IPS-18a (cell line): ENCODE measurements around the gene MTHFD1L.

Source experiments
- H3K27ac ChIP-seq: one replicate; pipeline ENCODE4 v1.5.1; 2013; ENCODE audit warnings: low read length
- H3K27me3 ChIP-seq: one replicate; pipeline ENCODE4 v1.6.1; 2013; ENCODE audit warnings: mild to moderate bottlenecking, low read length; ENCODE audit not compliant: control insufficient read depth, insufficient read depth
- H3K36me3 ChIP-seq: one replicate; pipeline ENCODE4 v1.6.1; 2013; ENCODE audit warnings: low read depth, low read length; ENCODE audit not compliant: control insufficient read depth
- H3K4me1 ChIP-seq: one replicate; pipeline ENCODE4 v1.6.1; 2013; ENCODE audit warnings: low read depth, low read length; ENCODE audit not compliant: control insufficient read depth
- H3K4me3 ChIP-seq: one replicate; pipeline ENCODE4 v1.5.1; 2013; ENCODE audit warnings: low read length
- H3K9ac ChIP-seq: one replicate; pipeline ENCODE4 v1.6.1; 2013; ENCODE audit warnings: mild to moderate bottlenecking, low read length, moderate library complexity
- H3K9me3 ChIP-seq: one replicate; pipeline ENCODE4 v1.6.1; 2013; ENCODE audit warnings: low read depth, low read length; ENCODE audit not compliant: control insufficient read depth

The MTHFD1L gene

GRCh38 chr6:150906641-150907326, 41.3 kb downstream of the MTHFD1L start:
- Histone ChIP-seq H3K27ac (no peak overlapping the region), H3K9ac (no peak overlapping the region), H3K36me3 (peaks cover 29% of the 10 kb centered on the region), H3K27me3 (no peaks in the 10 kb centered on the region), H3K4me1 (no peaks in the 10 kb centered on the region), H3K9me3 (no peaks in the 10 kb centered on the region), H3K4me3 (no peak overlapping the region)

- no peak overlapping the region for H3K27ac ChIP-seq
- no peak overlapping the region for H3K9ac ChIP-seq
- H3K4me1 ChIP-seq = no peaks in the 10 kb centered on the region
- H3K4me3 ChIP-seq = no peak overlapping the region
- H3K36me3 ChIP-seq = peaks cover 29% of the 10 kb centered on the region
- H3K27me3 ChIP-seq = no peaks in the 10 kb centered on the region
- H3K9me3 ChIP-seq = no peaks in the 10 kb centered on the region
Measured at GRCh38 chr6:150907383-150907782, 41.9 kb downstream of the MTHFD1L start.

GRCh38 chr6:150908901-150909300, 43.4 kb downstream of the MTHFD1L start:
- no peaks in the 10 kb centered on the region for H3K4me1 ChIP-seq
- no peak overlapping the region for H3K9ac ChIP-seq
- H3K36me3 ChIP-seq = peaks cover 29% of the 10 kb centered on the region

GRCh38 chr6:150910561-150910960, 45.1 kb downstream of the MTHFD1L start:
- no peak overlapping the region for H3K4me3 ChIP-seq
- peaks cover 25% of the 10 kb centered on the region for H3K36me3 ChIP-seq
- no peak overlapping the region for H3K9ac ChIP-seq
- no peaks in the 10 kb centered on the region for H3K4me1 ChIP-seq
- H3K27ac ChIP-seq = no peak overlapping the region
- H3K9me3 ChIP-seq = no peaks in the 10 kb centered on the region
- H3K27me3 ChIP-seq = no peaks in the 10 kb centered on the region

More at GRCh38 chr6:150908901-150909300, 43.4 kb downstream of the MTHFD1L start:
- Histone ChIP-seq H3K4me3 (no peak overlapping the region), H3K9me3 (no peaks in the 10 kb centered on the region), H3K27me3 (no peaks in the 10 kb centered on the region), H3K27ac (no peak overlapping the region)

- Histone ChIP-seq H3K4me3 (no peak overlapping the region), H3K4me1 (no peaks in the 10 kb centered on the region), H3K9ac (no peak overlapping the region), H3K36me3 (peaks cover 15% of the 10 kb centered on the region), H3K27ac (no peak overlapping the region), H3K27me3 (no peaks in the 10 kb centered on the region), H3K9me3 (no peaks in the 10 kb centered on the region)
Measured at GRCh38 chr6:150914372-150914771, 48.9 kb downstream of the MTHFD1L start.

- H3K4me1 ChIP-seq = no peaks in the 10 kb centered on the region
- H3K27me3 ChIP-seq = no peaks in the 10 kb centered on the region
- H3K9me3 ChIP-seq = no peaks in the 10 kb centered on the region
- no peak overlapping the region for H3K27ac ChIP-seq
- H3K36me3 ChIP-seq = peaks cover 22% of the 10 kb centered on the region
- H3K4me3 ChIP-seq = no peak overlapping the region
- H3K9ac ChIP-seq = no peak overlapping the region
Measured at GRCh38 chr6:150915131-150915879, 49.8 kb downstream of the MTHFD1L start.

GRCh38 chr6:150915880-150916265, 50.4 kb downstream of the MTHFD1L start:
- H3K9ac ChIP-seq = no peak overlapping the region
- H3K27ac ChIP-seq = no peak overlapping the region
- peaks cover 22% of the 10 kb centered on the region for H3K36me3 ChIP-seq
- H3K27me3 ChIP-seq = no peaks in the 10 kb centered on the region
- H3K9me3 ChIP-seq = no peaks in the 10 kb centered on the region
- H3K4me3 ChIP-seq = no peak overlapping the region
- H3K4me1 ChIP-seq = no peaks in the 10 kb centered on the region

GRCh38 chr6:150919938-150920337, 54.4 kb downstream of the MTHFD1L start:
- H3K27me3 ChIP-seq = no peaks in the 10 kb centered on the region
- no peak overlapping the region for H3K9ac ChIP-seq
- H3K4me1 ChIP-seq = no peaks in the 10 kb centered on the region
- no peaks in the 10 kb centered on the region for H3K9me3 ChIP-seq
- peaks cover 26% of the 10 kb centered on the region for H3K36me3 ChIP-seq
- H3K4me3 ChIP-seq = no peak overlapping the region
- no peak overlapping the region for H3K27ac ChIP-seq

GRCh38 chr6:150922137-150922536, 56.6 kb downstream of the MTHFD1L start:
- peaks cover 41% of the 10 kb centered on the region for H3K36me3 ChIP-seq
- no peaks in the 10 kb centered on the region for H3K4me1 ChIP-seq
- H3K9ac ChIP-seq = no peak overlapping the region
- no peaks in the 10 kb centered on the region for H3K9me3 ChIP-seq
- no peaks in the 10 kb centered on the region for H3K27me3 ChIP-seq
- H3K27ac ChIP-seq = no peak overlapping the region
- no peak overlapping the region for H3K4me3 ChIP-seq

GRCh38 chr6:150924808-150925589, 59.5 kb downstream of the MTHFD1L start:
- Histone ChIP-seq H3K27me3 (no peaks in the 10 kb centered on the region), H3K36me3 (peaks cover 42% of the 10 kb centered on the region), H3K4me3 (no peak overlapping the region), H3K9ac (no peak overlapping the region), H3K4me1 (no peaks in the 10 kb centered on the region), H3K27ac (no peak overlapping the region), H3K9me3 (no peaks in the 10 kb centered on the region)

GRCh38 chr6:150925590-150925928, 60.1 kb downstream of the MTHFD1L start:
- Histone ChIP-seq H3K4me3 (no peak overlapping the region), H3K27ac (no peak overlapping the region), H3K4me1 (no peaks in the 10 kb centered on the region), H3K9ac (no peak overlapping the region), H3K36me3 (peaks cover 40% of the 10 kb centered on the region), H3K9me3 (no peaks in the 10 kb centered on the region), H3K27me3 (no peaks in the 10 kb centered on the region)
